Tibial nerve (tissue), 4 donors: ENCODE data around the gene PTPRD.

Experiments
- EP300 ChIP-seq, 2 donors: sonication (generic); formaldehyde crosslinking; IDR thresholded peaks; one replicate each; pipeline ENCODE4 v1.6.1; 2017; ENCODE audit warnings: antibody characterized with exemption in 2 of 2, mild to moderate bottlenecking in 1 of 2
- TF ChIP-seq, protein P1 (sequence below), 5 experiments: fragments of 200-600 bp in 3 of 5; fragments of 450-650 bp in 2 of 5; sonication (generic) in 3 of 5; IDR thresholded peaks; one replicate each; pipeline ENCODE4 v1.5.1; 2016 to 2019; ENCODE audit warnings: antibody characterized with exemption in 5 of 5, mild to moderate bottlenecking in 3 of 5, moderate library complexity in 2 of 5

DNA sequence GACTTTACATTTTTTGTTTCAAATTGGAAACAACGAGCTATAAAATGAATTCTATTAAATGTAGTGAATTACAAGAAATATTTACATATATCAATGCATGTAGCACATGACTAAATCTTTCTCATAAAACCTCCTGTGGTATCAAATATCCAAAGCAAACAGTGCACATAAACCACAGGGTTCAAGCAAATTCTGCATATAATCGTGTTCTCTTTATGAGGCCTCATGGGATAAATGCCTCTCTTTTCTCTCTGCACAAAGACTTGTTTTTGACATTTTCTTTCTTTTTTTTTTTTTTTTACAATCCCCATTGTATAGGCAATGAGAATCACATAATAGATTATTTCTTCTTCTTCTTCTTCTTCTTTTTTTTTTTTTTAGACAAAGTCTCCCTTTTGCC lies 1696.0 kb downstream of the PTPRD start:
- TF ChIP-seq, protein P1, sequence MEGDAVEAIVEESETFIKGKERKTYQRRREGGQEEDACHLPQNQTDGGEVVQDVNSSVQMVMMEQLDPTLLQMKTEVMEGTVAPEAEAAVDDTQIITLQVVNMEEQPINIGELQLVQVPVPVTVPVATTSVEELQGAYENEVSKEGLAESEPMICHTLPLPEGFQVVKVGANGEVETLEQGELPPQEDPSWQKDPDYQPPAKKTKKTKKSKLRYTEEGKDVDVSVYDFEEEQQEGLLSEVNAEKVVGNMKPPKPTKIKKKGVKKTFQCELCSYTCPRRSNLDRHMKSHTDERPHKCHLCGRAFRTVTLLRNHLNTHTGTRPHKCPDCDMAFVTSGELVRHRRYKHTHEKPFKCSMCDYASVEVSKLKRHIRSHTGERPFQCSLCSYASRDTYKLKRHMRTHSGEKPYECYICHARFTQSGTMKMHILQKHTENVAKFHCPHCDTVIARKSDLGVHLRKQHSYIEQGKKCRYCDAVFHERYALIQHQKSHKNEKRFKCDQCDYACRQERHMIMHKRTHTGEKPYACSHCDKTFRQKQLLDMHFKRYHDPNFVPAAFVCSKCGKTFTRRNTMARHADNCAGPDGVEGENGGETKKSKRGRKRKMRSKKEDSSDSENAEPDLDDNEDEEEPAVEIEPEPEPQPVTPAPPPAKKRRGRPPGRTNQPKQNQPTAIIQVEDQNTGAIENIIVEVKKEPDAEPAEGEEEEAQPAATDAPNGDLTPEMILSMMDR (IDR thresholded peaks at IDR 0.05), result no peak
- no peak for TF ChIP-seq EP300 (IDR thresholded peaks at IDR 0.05)
